HL-60/S4 treated with phorbol 12-myristate 13-acetate at 8.2 ng/mL for 4 days and 3 days (cell line): ENCODE data around the gene HMMR.
"Not testable (repeated sequence)": the region's sequence is repeated elsewhere in the genome, so short reads cannot be mapped to it uniquely, and the experiment has no call there.

Experiments used
- in situ Hi-C: fragments of 300-500 bp; cut with MboI; formaldehyde crosslinking; loops from 2 replicates; pipeline ENCODE4 v1.15.0; 2022; ENCODE audit warnings: low sequenced_read_pairs

The HMMR gene

GRCh38 chr5:163460562-163461171 is at the start of gene HMMR:
Gene HMMR, plus strand, starts transcription at chr5:163460632. Its CDS starts 61 bp downstream, at chr5:163460693.
- in situ Hi-C loops = no loop called here

GRCh38 chr5:163415673-163416072 is 44.8 kb upstream of the HMMR start:
- in situ Hi-C loops = not testable (repeated sequence)

- in situ Hi-C loops = no loop called here
Observed at GRCh38 chr5:163424836-163425235, 35.6 kb upstream of the HMMR start.

GRCh38 chr5:163426128-163426527 is 34.3 kb upstream of the HMMR start:
- in situ Hi-C loops = not testable (repeated sequence)

- in situ Hi-C loops = no loop called here
Observed at GRCh38 chr5:163432544-163432943, 27.9 kb upstream of the HMMR start.

GRCh38 chr5:163433271-163433670 is 27.2 kb upstream of the HMMR start:
- in situ Hi-C loops = no loop called here

- in situ Hi-C loops = no loop called here
Observed at GRCh38 chr5:163434401-163434866, 26.0 kb upstream of the HMMR start.

GRCh38 chr5:163436515-163436914 is 23.9 kb upstream of the HMMR start:
- in situ Hi-C loops = no loop called here

GRCh38 chr5:163437011-163437308 is 23.5 kb upstream of the HMMR start:
- in situ Hi-C loops = no loop called here

GRCh38 chr5:163437309-163438182 is 22.9 kb upstream of the HMMR start, which contains the start of gene CCNG1:
Gene CCNG1, plus strand, starts transcription at chr5:163437595. Its CDS starts 1,662 bp downstream, at chr5:163439257.
- in situ Hi-C loops = no loop called here

GRCh38 chr5:163439092-163439425 is 21.4 kb upstream of the HMMR start:
- in situ Hi-C loops = no loop called here

- in situ Hi-C loops = no loop called here
Observed at GRCh38 chr5:163440954-163441353, 19.5 kb upstream of the HMMR start.

GRCh38 chr5:163444526-163444925 is 15.9 kb upstream of the HMMR start:
- in situ Hi-C loops = no loop called here

GRCh38 chr5:163445345-163445744 is 15.1 kb upstream of the HMMR start:
- in situ Hi-C loops = no loop called here

GRCh38 chr5:163447191-163447590 is 13.2 kb upstream of the HMMR start:
- in situ Hi-C loops = no loop called here

- in situ Hi-C loops = no loop called here
Observed at GRCh38 chr5:163447875-163448274, 12.6 kb upstream of the HMMR start.

GRCh38 chr5:163448491-163448890 is 11.9 kb upstream of the HMMR start:
- in situ Hi-C loops = no loop called here

GRCh38 chr5:163451489-163451888 is 8.9 kb upstream of the HMMR start:
- in situ Hi-C loops = no loop called here

GRCh38 chr5:163453705-163454104 is 6.7 kb upstream of the HMMR start:
- in situ Hi-C loops = no loop called here

GRCh38 chr5:163455406-163455805 is 5.0 kb upstream of the HMMR start:
- in situ Hi-C loops = not testable (repeated sequence)

- in situ Hi-C loops = no loop called here
Observed at GRCh38 chr5:163456029-163456589, 4.3 kb upstream of the HMMR start.

- in situ Hi-C loops = no loop called here
Observed at GRCh38 chr5:163456840-163457239, 3.6 kb upstream of the HMMR start.
